Trophoblast cell (in vitro differentiated cells and primary cell): ENCODE measurements around the gene SGCA.

ENCODE experiments used
- DNase-seq, 2 donors: peaks; one replicate each; pipeline ENCODE4 v3.0.0-alpha.2; 2016
- H2AFZ ChIP-seq: 2 replicates; pipeline ENCODE4 v1.6.1; 2013; ENCODE audit warnings: low read length, moderate library complexity, mild to moderate bottlenecking; ENCODE audit not compliant: insufficient read depth, poor library complexity
- H2AK5ac ChIP-seq: 2 replicates; pipeline ENCODE4 v1.6.1; 2013; ENCODE audit warnings: mild to moderate bottlenecking, low read length
- H2BK120ac ChIP-seq: 2 replicates; pipeline ENCODE4 v1.6.1; 2013; ENCODE audit warnings: low read length, mild to moderate bottlenecking, moderate library complexity; ENCODE audit not compliant: insufficient read depth, poor library complexity
- H2BK12ac ChIP-seq: 2 replicates; pipeline ENCODE4 v1.6.1; 2013; ENCODE audit warnings: mild to moderate bottlenecking, low read length, moderate library complexity
- H2BK5ac ChIP-seq: 2 replicates; pipeline ENCODE4 v1.6.1; 2013; ENCODE audit warnings: low read length, low read depth, moderate library complexity, mild to moderate bottlenecking; ENCODE audit not compliant: poor library complexity
- H3K14ac ChIP-seq: 2 replicates; pipeline ENCODE4 v1.6.1; 2013; ENCODE audit warnings: mild to moderate bottlenecking, low read length
- H3K18ac ChIP-seq: 2 replicates; pipeline ENCODE4 v1.6.1; 2013; ENCODE audit warnings: mild to moderate bottlenecking, low read length
- H3K23ac ChIP-seq: 2 replicates; pipeline ENCODE4 v1.6.1; 2013; ENCODE audit warnings: low read length
- H3K27ac ChIP-seq: 2 replicates; pipeline ENCODE4 v1.5.1; 2013; ENCODE audit warnings: low read depth, mild to moderate bottlenecking, inconsistent platforms, low read length, moderate library complexity
- H3K27me3 ChIP-seq: 2 replicates; pipeline ENCODE4 v1.6.1; 2013; ENCODE audit warnings: inconsistent platforms, mild to moderate bottlenecking, low read length, moderate library complexity; ENCODE audit not compliant: insufficient read depth
- H3K36me3 ChIP-seq, 2 experiments: 1 replicate in 1 of 2; 2 replicates in 1 of 2; pipeline ENCODE4 v1.6.1; 2013; ENCODE audit warnings: low read length in 2 of 2, mild to moderate bottlenecking in 2 of 2, moderate library complexity in 1 of 2; ENCODE audit not compliant: insufficient read depth in 2 of 2, control insufficient read depth in 1 of 2
- H3K4ac ChIP-seq: 2 replicates; pipeline ENCODE4 v1.6.1; 2013; ENCODE audit warnings: low read depth, mild to moderate bottlenecking, low read length, moderate library complexity
- H3K4me1 ChIP-seq, 2 experiments: 1 replicate in 1 of 2; 2 replicates in 1 of 2; pipeline ENCODE4 v1.6.1; 2013; ENCODE audit warnings: low read length in 2 of 2, mild to moderate bottlenecking in 2 of 2, moderate library complexity in 1 of 2; ENCODE audit not compliant: insufficient read depth in 2 of 2, control insufficient read depth in 1 of 2
- H3K4me2 ChIP-seq: 2 replicates; pipeline ENCODE4 v1.6.1; 2013; ENCODE audit warnings: inconsistent platforms, mild to moderate bottlenecking, low read length, moderate library complexity
- H3K4me3 ChIP-seq: 2 replicates; pipeline ENCODE4 v1.5.1; 2013; ENCODE audit warnings: mild to moderate bottlenecking, low read depth, low read length, inconsistent platforms
- H3K79me1 ChIP-seq: one replicate; pipeline ENCODE4 v1.6.1; 2013; ENCODE audit warnings: low read length
- H3K79me2 ChIP-seq: 2 replicates; pipeline ENCODE4 v1.6.1; 2013; ENCODE audit warnings: low read length, mild to moderate bottlenecking; ENCODE audit not compliant: control insufficient read depth, insufficient read depth, poor library complexity
- H3K9ac ChIP-seq: 2 replicates; pipeline ENCODE4 v1.6.1; 2013; ENCODE audit warnings: mild to moderate bottlenecking, low read length
- H3K9me3 ChIP-seq: 2 replicates; pipeline ENCODE4 v1.6.1; 2013; ENCODE audit warnings: low read depth, mild to moderate bottlenecking, control low read depth, inconsistent platforms, low read length; ENCODE audit not compliant: insufficient read depth
- H4K12ac ChIP-seq: 2 replicates; pipeline ENCODE4 v1.6.1; 2013; ENCODE audit warnings: low read depth, mild to moderate bottlenecking, low read length, moderate library complexity
- H4K8ac ChIP-seq: 2 replicates; pipeline ENCODE4 v1.6.1; 2013; ENCODE audit warnings: low read depth, mild to moderate bottlenecking, low read length, moderate library complexity
- H4K91ac ChIP-seq: one replicate; pipeline ENCODE4 v1.6.1; 2013; ENCODE audit warnings: low read depth, mild to moderate bottlenecking, low read length, moderate library complexity
- WGBS: extraction: QIAGEN DNeasy Blood & Tissue Kit; methylation state at CpG from one replicate; pipeline ENCODE4 v1.1.7; 2013; ENCODE audit warnings: missing lambda C conversion rate; ENCODE audit not compliant: insufficient read length, insufficient coverage; ENCODE audit errors: extremely low coverage; 5-methylcytosine and 5-hydroxymethylcytosine counted together

SGCA gene

GRCh38 chr17:50174444-50174843 lies 8.6 kb downstream of the SGCA start:
- WGBS = no CpG with 5 or more reads among the region's 6 CpGs
- H3K27ac ChIP-seq = no peak overlapping the region
- H2AFZ ChIP-seq = no peak overlapping the region
- no peak overlapping the region for H3K14ac ChIP-seq
- no peaks in the 10 kb centered on the region for H3K36me3 ChIP-seq
- no peak overlapping the region for H3K18ac ChIP-seq
- no peak overlapping the region for H4K91ac ChIP-seq
- H3K79me2 ChIP-seq = no peaks in the 10 kb centered on the region
- no peak overlapping the region for H3K9ac ChIP-seq
- H3K79me1 ChIP-seq = peaks cover 24% of the 10 kb centered on the region
- H2BK12ac ChIP-seq = no peak overlapping the region
- no peak overlapping the region for H2BK120ac ChIP-seq
- H3K4me2 ChIP-seq = no peak overlapping the region
- no peak overlapping the region for H3K4me3 ChIP-seq
- H4K12ac ChIP-seq = no peak overlapping the region
- no peak overlapping the region for H3K4ac ChIP-seq
- DNase-seq = no peak
- H3K27me3 ChIP-seq = no peaks in the 10 kb centered on the region
- H2AK5ac ChIP-seq = no peak overlapping the region
- no peak overlapping the region for H2BK5ac ChIP-seq
- no peak overlapping the region for H4K8ac ChIP-seq
- H3K23ac ChIP-seq = no peak overlapping the region
- H3K4me1 ChIP-seq = peaks cover 26 to 32% of the 10 kb centered on the region in 2 experiments
- no peaks in the 10 kb centered on the region for H3K9me3 ChIP-seq

- Histone ChIP-seq H4K12ac (no peak overlapping the region), H4K91ac (peak overlapping the region; percentile 70), H2BK12ac (peak overlapping the region; percentile 62), H3K79me1 (peaks cover 24% of the 10 kb centered on the region), H3K9ac (no peak overlapping the region), H3K9me3 (no peaks in the 10 kb centered on the region), H3K4ac (no peak overlapping the region), H3K79me2 (no peaks in the 10 kb centered on the region), H4K8ac (no peak overlapping the region), H3K23ac (no peak overlapping the region), H3K27me3 (no peaks in the 10 kb centered on the region), H3K4me1 (peaks cover 26 to 32% of the 10 kb centered on the region in 2 experiments), H2AFZ (no peak overlapping the region), H3K18ac (no peak overlapping the region), H2BK120ac (peak overlapping the region; percentile 9), H3K36me3 (no peaks in the 10 kb centered on the region), H3K4me3 (no peak overlapping the region), H2AK5ac (peak overlapping the region; percentile 4), H3K27ac (no peak overlapping the region), H2BK5ac (no peak overlapping the region), H3K14ac (peak overlapping the region; percentile 18), H3K4me2 (no peak overlapping the region)
- no peak for DNase-seq
- no CpG with 5 or more reads among the region's 16 CpGs for WGBS
Observed at GRCh38 chr17:50175035-50175807, 9.4 kb downstream of the SGCA start.

GRCh38 chr17:50176559-50177357 lies 11.0 kb downstream of the SGCA start:
- Histone ChIP-seq H3K9me3 (peaks cover 3% of the 10 kb centered on the region), H3K23ac (no peak overlapping the region), H4K91ac (peak overlapping the region; percentile 82), H3K4ac (peak overlapping the region; percentile 24), H2BK120ac (peak overlapping the region; percentile 72), H3K9ac (no peak overlapping the region), H2BK12ac (peak overlapping the region; percentile 65), H3K4me1 (peaks cover 26 to 34% of the 10 kb centered on the region in 2 experiments), H2BK5ac (peak overlapping the region; percentile 2), H3K36me3 (no peaks in the 10 kb centered on the region), H2AK5ac (peak overlapping the region; percentile 43), H3K4me2 (no peak overlapping the region), H3K18ac (peak overlapping the region; percentile 34), H3K79me2 (no peaks in the 10 kb centered on the region), H3K27me3 (no peaks in the 10 kb centered on the region), H3K27ac (peak overlapping the region; percentile 93), H4K12ac (no peak overlapping the region), H3K4me3 (no peak overlapping the region), H4K8ac (peak overlapping the region; percentile 17), H3K79me1 (peaks cover 26% of the 10 kb centered on the region), H3K14ac (peak overlapping the region; percentile 76), H2AFZ (peak overlapping the region; percentile 0)
- no peak for DNase-seq
- no CpG with 5 or more reads among the region's 20 CpGs for WGBS

- H3K4me2 ChIP-seq = no peak overlapping the region
- WGBS = no CpG with 5 or more reads among the region's 10 CpGs
Observed at GRCh38 chr17:50177476-50177875, 11.7 kb downstream of the SGCA start.

More at GRCh38 chr17:50177476-50177875, 11.7 kb downstream of the SGCA start:
- H3K23ac ChIP-seq = no peak overlapping the region
- no peaks in the 10 kb centered on the region for H3K36me3 ChIP-seq
- no peak overlapping the region for H4K12ac ChIP-seq
- H3K14ac ChIP-seq = peak overlapping the region; percentile 38
- peaks cover 26% of the 10 kb centered on the region for H3K79me1 ChIP-seq
- H3K9me3 ChIP-seq = peaks cover 3% of the 10 kb centered on the region
- H3K4me1 ChIP-seq = peaks cover 26 to 34% of the 10 kb centered on the region in 2 experiments
- peak overlapping the region; percentile 93 for H3K27ac ChIP-seq
- H3K4ac ChIP-seq = peak overlapping the region; percentile 24
- DNase-seq = no peak
- H2AFZ ChIP-seq = peak overlapping the region; percentile 64
- H3K79me2 ChIP-seq = no peaks in the 10 kb centered on the region
- peak overlapping the region; percentile 74 for H2BK12ac ChIP-seq
- H2AK5ac ChIP-seq = peak overlapping the region; percentile 19
- no peak overlapping the region for H3K4me3 ChIP-seq
- H4K91ac ChIP-seq = peak overlapping the region; percentile 82
- no peaks in the 10 kb centered on the region for H3K27me3 ChIP-seq
- H3K9ac ChIP-seq = no peak overlapping the region
- H3K18ac ChIP-seq = peak overlapping the region; percentile 35
- H2BK5ac ChIP-seq = peak overlapping the region; percentile 87
- peak overlapping the region; percentile 78 for H2BK120ac ChIP-seq
- peak overlapping the region; percentile 70 for H4K8ac ChIP-seq
